GM21576 (cell line): ENCODE data around the gene TMEM131.

Source experiments
- ATAC-seq: cut with Tn5 transposase; IDR thresholded peaks from one replicate; pipeline ENCODE4 v1.9.1; 2021; ENCODE audit warnings: mild to moderate bottlenecking, moderate library complexity; ENCODE audit not compliant: unreplicated experiment

TMEM131 gene

DNA sequence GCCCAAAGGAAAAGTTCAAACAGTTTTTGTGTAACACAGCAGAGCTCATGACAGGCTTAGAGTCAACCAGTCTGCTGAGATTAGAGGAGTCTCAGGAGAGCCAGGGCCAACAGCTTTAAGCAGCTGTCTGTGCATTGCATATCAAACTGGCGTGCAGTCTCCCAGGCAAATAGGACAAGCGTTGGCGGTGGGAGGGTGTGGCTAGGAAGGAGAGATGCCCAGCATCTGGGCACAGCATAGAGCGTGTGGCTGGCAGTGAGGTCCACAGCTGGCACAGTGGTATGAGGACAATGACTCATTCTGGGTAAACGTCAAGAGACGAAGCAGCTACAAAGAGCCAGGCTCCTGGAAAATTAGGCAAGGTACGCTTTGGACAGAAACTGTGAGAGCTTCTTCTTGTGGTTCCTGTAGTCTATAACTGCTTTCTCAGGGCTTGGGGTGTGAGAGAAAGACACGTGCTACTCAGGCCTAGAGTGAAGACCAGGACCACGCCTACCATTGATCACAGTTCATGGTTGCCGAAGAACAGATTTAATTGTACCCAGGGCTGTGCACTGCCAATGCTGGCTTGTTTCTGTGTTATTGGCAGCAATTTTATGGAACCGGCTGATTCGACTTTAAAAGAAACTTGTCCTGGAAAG lies 267.5 kb downstream of the TMEM131 start:
- ATAC-seq = no peak

DNA sequence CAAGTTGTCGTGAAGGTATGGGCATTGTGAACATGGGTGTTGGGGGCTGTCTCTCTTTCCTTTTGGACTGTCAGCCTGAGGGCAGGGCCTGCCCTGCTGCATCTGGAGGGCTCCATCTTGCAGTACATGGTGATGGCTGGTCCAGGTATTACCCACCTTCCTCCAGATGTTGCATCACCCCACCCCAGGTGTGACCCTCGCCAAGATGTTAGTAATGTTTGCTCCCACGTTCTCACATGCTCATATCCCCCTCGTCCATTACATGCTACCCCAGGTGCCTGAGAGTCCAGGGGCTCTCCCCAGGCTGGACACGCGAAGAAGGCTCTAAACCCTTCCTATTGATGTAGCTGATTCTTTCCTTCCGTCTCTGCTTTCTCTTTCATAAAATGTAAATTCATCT lies 268.5 kb downstream of the TMEM131 start:
- no peak for ATAC-seq

GRCh38 chr2:97726261-97727064 lies 269.3 kb downstream of the TMEM131 start:
- ATAC-seq = no peak

DNA sequence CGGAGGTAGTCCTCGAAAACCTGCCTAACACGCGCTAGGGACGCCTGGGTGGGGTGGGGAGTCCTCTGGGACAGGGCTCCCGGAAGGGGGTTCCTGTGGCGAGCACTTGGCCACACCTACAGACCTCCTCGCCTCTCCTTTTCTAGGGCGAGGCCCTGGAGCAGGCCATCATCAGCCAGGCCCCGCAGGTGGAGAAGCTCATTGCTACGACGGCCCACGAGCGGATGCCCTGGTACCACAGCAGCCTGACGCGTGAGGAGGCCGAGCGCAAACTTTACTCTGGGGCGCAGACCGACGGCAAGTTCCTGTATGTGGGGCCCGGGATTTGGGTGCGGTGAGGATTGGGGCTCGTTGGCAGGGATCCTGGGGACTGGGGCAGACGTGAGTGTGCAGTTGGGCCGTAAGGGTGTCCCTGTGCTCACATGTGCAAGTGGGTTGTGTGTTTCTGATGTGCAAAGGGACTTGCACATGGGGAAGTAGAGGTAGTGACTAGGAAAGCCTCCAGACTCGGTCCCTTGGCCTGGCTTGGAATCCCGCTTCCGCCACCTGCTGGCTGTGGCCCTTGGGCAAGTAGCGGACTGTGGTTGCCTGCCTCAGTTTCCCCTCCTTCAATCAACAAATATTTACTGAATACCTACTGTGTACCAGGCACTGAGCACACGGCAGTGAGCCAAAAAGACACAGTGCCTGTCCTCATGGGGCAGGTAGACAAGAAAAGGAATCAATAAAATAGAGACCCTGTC lies 270.6 kb downstream of the TMEM131 start:
- no peak for ATAC-seq

DNA sequence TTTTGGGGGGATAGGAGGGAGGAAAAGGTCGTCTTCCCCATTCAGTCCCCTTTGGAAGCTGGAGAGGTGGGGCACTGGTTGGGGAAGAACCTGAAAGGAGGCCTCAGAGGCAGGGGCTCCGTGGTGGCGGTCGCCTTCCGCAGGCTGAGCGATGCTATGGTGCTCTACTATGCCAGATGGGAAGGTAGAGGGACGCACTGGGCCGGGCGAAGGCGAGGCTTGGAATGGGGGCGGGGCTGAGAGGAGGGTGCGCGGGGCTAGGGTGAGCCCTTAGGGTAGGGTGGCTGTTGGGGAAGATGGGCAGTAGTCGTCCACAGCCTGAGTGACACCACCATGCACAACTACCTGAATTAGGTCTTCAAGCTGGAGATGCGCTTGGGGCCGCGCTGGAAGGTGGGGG lies 271.2 kb downstream of the TMEM131 start:
- ATAC-seq = no peak

DNA sequence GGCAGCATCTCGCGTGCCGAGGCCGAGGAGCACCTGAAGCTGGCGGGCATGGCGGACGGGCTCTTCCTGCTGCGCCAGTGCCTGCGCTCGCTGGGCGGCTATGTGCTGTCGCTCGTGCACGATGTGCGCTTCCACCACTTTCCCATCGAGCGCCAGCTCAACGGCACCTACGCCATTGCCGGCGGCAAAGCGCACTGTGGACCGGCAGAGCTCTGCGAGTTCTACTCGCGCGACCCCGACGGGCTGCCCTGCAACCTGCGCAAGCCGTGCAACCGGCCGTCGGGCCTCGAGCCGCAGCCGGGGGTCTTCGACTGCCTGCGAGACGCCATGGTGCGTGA lies 271.7 kb downstream of the TMEM131 start:
- ATAC-seq = no peak

- ATAC-seq = no peak
Observed at GRCh38 chr2:97723156-97724072, 272.3 kb downstream of the TMEM131 start.

DNA sequence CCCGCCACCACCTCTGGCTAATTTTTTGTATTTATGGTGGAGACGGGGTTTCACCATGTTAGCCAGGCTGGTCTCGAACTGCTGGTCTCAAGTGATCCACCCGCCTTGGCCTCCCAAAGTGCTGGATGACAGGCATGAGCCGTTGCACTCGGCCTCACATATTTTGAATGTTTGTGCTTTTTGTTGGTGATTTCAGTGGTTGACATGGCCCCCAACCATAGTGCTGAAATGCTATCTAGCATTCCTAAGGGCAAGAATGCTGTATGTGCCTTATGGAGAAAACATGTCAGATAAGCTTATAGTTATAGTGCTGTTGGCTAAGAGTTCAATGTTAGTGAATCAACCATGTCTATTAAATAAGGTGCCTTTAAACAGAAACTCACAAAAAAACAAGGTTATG lies 273.5 kb downstream of the TMEM131 start:
- no peak for ATAC-seq

DNA sequence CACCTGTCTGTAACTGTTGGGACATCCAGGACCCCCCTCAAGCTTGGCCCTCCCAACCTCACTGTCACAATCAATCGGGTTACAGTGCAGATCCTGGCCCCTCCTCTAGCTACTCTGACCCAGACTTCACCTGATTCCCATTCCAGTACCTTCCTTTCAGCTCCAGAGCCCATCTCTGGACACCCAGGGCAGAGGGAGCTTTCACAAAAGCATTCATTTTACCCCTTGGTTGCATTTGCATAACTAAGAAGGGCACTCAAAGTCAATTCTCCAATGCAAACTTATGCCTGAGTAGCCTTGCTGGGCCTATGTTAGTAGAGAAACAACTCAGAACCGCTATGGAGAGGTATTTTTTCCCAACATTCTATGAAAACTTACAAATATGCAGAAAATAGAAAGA lies 275.0 kb downstream of the TMEM131 start:
- ATAC-seq = no peak

- ATAC-seq = no peak
Observed at GRCh38 chr2:97719362-97720155, 276.2 kb downstream of the TMEM131 start.

DNA sequence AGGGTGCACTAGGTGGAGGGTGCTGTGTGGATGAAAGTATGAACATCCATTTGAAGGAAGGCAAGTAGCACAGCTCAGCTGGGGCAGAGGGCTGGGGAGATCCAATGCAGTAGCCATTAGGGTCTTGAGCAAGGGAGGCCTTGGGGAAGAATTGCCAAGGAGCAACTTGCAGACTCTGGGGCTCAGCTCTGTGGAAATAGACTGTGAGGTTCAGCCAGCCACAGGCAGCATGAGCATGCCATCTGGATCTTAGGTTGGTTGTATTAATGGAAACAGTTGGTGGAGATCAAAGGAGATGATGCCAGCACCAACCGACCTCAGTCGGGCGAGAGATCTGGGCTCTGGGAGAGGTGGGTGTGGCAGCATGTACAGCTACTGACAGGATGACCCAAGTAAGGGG lies 276.8 kb downstream of the TMEM131 start:
- no peak for ATAC-seq

- ATAC-seq = no peak
Observed at GRCh38 chr2:97718051-97718882, 277.5 kb downstream of the TMEM131 start.

DNA sequence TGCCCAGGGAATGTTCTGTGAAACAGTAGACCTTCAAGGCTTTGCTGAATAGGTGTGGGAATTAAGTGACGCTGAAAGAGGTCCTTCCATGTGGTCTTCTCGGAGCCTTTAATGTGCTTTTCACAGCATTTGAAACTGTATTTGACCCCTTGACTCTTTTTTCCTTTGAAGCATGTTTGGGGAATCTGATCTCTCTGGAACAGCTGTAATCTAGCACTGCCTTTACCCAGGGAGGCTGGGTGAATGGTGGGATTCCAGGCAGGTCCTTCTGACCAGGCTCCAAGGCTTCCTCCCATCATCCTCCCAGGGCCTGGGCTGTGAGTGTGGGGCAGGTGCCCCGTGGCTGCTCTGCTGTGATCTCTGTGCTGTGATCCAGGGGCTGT lies 278.1 kb downstream of the TMEM131 start:
- no peak for ATAC-seq

- ATAC-seq = no peak
Observed at GRCh38 chr2:97716695-97717612, 278.8 kb downstream of the TMEM131 start.

GRCh38 chr2:97715951-97716694 lies 279.6 kb downstream of the TMEM131 start:
- ATAC-seq = no peak

DNA sequence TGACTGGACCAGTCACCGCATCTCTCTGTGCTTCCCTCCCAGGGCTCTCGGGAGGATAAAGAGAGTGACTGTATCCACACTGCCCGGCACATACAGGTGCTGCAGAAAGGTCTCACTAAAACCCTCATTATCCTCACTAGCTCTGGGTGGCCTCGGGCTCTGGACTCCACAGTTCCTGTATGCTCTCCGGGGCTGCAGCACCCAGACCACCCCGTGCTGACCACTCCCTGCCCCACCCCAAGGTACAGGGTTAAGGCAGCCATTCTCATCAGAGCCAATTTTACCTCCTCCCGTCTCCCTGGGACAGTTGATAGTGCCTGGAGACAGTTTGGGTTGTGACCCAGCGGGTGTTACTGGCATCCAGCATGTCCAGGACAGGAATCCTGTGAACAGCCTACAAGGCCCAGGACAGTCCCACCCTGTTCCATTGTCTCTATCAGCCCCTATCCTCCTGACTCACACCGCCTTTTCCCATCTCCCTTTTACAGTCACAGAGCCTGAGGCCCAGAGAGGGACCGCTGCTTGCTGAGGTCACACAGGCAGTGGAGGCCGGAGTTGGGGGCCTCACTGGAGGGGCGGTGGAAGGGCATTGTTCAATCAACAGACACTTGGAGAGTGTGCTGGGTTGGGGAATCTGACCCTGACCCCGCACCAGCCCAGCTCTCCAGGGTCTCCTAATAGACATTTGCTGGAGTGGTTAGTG lies 280.6 kb downstream of the TMEM131 start:
- ATAC-seq = no peak
